Type B pancreatic cell (in vitro differentiated cells): ENCODE measurements around the gene KRT84. TPM values are rescaled to one million over a fixed set of nuclear protein-coding genes. Genes with fewer than 3 reads are reported as not detected.
"Not testable (repeated sequence)": the region's sequence is repeated elsewhere in the genome, so short reads cannot be mapped to it uniquely, and the experiment has no call there.

Source experiments
- DNase-seq: peaks from one replicate; pipeline ENCODE4 v3.0.0; 2021; ENCODE audit warnings: mixed read lengths; ENCODE audit not compliant: unreplicated experiment; ENCODE audit errors: extremely low spot score
- H3K27ac Mint-ChIP-seq: 2 replicates; pipeline ENCODE4 v1.8.0; 2021; ENCODE audit warnings: mild to moderate bottlenecking, mixed read lengths
- H3K27me3 Mint-ChIP-seq: 2 replicates; pipeline ENCODE4 v1.8.0; 2021; ENCODE audit warnings: mixed read lengths
- H3K36me3 Mint-ChIP-seq: 2 replicates; pipeline ENCODE4 v1.8.0; 2021; ENCODE audit warnings: mixed read lengths
- H3K4me1 Mint-ChIP-seq: one replicate; pipeline ENCODE4 v1.8.0; 2021; ENCODE audit warnings: mixed read lengths; ENCODE audit not compliant: unreplicated experiment
- H3K4me3 Mint-ChIP-seq: 2 replicates; pipeline ENCODE4 v1.8.0; 2021; ENCODE audit warnings: mild to moderate bottlenecking, mixed read lengths
- H3K9me3 Mint-ChIP-seq: 2 replicates; pipeline ENCODE4 v1.8.0; 2021; ENCODE audit warnings: mixed read lengths
- total RNA-seq: library from RNA; stranded (reverse); gene quantifications from 2 replicates; pipeline ENCODE4 v1.2.1, GENCODE V29; 2021; ENCODE audit warnings: low replicate concordance
- TF ChIP-seq, protein P1 (sequence below): fragments of 200-600 bp; sonication (generic); conservative IDR thresholded peaks from 2 replicates; pipeline ENCODE4 v1.5.0; 2021; ENCODE audit warnings: antibody characterized with exemption, mild to moderate bottlenecking

Gene KRT84
- total RNA-seq, 1 donor from 2014 or later: not detected

DNA sequence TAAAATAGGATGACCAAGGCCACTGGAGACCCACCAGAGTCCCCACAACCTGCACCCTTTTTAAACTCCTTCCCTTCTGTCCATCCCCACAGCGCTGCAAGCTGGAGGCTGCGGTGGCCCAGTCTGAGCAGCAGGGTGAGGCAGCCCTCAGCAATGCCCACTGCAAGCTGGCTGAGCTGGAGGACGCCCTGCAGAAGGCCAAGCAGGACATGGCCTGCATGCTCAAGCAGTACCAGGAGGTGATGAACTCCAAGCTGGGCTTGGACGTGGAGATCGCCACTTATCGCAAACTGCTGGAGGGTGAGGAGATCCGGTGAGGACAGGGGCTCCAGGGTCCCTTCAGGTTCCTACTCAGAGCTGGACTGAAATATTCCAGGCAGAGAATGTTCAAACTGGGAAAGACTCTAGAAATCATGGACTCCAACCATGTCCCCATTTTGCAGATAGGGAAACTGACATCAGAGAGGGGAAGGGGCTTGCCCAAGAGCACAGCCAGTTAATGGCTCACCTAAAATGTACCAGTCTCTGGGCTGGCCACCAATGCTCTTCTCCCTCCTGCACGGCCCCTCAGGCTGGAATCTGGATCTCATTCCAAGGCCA is 35.3 kb downstream of the KRT84 start:
- no peak overlapping the region for H3K4me3 Mint-ChIP-seq
- no peaks in the 10 kb centered on the region for H3K9me3 Mint-ChIP-seq
- H3K27ac Mint-ChIP-seq: no peak overlapping the region
- H3K36me3 Mint-ChIP-seq: no peaks in the 10 kb centered on the region
- peaks cover 16% of the 10 kb centered on the region for H3K27me3 Mint-ChIP-seq
- DNase-seq: no peak
- H3K4me1 Mint-ChIP-seq: peaks cover 20% of the 10 kb centered on the region
- TF ChIP-seq, protein P1, sequence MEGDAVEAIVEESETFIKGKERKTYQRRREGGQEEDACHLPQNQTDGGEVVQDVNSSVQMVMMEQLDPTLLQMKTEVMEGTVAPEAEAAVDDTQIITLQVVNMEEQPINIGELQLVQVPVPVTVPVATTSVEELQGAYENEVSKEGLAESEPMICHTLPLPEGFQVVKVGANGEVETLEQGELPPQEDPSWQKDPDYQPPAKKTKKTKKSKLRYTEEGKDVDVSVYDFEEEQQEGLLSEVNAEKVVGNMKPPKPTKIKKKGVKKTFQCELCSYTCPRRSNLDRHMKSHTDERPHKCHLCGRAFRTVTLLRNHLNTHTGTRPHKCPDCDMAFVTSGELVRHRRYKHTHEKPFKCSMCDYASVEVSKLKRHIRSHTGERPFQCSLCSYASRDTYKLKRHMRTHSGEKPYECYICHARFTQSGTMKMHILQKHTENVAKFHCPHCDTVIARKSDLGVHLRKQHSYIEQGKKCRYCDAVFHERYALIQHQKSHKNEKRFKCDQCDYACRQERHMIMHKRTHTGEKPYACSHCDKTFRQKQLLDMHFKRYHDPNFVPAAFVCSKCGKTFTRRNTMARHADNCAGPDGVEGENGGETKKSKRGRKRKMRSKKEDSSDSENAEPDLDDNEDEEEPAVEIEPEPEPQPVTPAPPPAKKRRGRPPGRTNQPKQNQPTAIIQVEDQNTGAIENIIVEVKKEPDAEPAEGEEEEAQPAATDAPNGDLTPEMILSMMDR: no peak

DNA sequence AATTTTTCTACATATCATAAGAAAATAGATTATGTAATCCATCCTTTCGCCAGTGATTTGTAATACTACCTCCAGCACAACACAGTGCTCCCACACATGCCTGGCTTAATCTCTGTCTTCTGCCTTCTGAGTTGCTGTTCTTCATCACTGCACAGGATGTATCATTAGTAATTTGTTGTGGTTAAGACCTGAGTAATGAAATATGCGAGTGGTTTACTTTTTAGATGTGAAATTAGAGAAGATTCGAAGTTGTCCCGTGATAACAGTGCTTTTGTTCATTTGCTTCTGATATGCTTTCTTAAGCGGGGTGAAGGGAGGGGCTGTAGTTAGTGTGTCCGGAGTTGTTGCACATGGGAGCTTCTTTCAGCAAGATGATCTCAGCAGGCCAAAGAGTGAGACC is 36.3 kb downstream of the KRT84 start:
- no peak for DNase-seq
- H3K27ac Mint-ChIP-seq: no peak overlapping the region

DNA sequence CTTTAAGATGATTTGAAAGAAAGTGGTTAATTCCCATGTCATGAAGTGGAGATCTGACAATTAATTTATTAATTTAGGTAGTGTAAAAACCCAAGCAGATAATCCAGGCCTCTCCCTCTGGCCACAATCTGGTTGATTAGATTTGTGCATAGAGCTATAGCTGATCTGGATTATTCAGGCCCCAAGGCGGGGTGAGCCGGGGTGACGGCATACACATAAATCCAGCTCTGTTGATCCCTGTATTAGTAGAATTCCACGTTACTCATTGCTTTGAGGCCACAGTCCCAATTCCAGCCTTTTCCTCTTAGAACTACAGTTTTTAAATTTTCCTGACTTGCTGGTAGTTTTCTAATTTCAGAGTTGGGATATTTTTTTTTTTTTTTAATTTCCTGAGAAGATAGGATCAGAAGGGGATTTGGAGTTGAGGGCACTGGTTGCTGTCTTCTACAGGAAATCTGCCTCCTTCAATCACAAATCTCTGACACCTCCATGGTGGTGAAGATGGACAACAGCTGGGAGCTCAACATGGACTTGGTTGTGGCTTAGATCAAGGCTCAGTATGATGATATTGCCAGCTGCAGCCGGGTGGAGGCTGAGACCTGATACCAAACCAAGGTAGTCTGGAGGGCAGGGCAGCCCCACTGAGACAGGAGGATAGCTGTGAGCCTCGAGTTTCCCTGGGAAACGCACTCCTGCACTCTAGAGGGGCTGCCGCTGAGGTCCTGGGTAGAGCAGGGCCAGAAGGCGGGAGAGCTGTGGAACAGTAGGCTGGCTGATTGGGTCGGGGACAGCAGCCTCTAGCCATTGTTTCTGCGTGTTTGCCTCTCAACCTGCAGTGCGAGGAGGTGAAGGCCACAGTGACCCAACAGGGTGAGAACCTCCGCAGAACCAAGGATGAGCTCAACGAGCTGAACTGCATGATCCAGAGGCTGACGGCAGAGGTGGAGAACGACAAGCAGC is 37.6 kb downstream of the KRT84 start:
- TF ChIP-seq, protein P1: no peak
- Mint-ChIP-seq H3K27ac (no peak overlapping the region), H3K4me1 (peaks cover 18% of the 10 kb centered on the region), H3K9me3 (no peaks in the 10 kb centered on the region), H3K4me3 (no peak overlapping the region), H3K27me3 (peaks cover 8% of the 10 kb centered on the region), H3K36me3 (no peaks in the 10 kb centered on the region)
- DNase-seq: no peak

More for the DNA sequence above, 36.3 kb downstream of the KRT84 start:
- Mint-ChIP-seq H3K4me3 (no peak overlapping the region), H3K36me3 (no peaks in the 10 kb centered on the region), H3K4me1 (peaks cover 21% of the 10 kb centered on the region), H3K9me3 (no peaks in the 10 kb centered on the region), H3K27me3 (peaks cover 14% of the 10 kb centered on the region)
- TF ChIP-seq, protein P1: no peak

DNA sequence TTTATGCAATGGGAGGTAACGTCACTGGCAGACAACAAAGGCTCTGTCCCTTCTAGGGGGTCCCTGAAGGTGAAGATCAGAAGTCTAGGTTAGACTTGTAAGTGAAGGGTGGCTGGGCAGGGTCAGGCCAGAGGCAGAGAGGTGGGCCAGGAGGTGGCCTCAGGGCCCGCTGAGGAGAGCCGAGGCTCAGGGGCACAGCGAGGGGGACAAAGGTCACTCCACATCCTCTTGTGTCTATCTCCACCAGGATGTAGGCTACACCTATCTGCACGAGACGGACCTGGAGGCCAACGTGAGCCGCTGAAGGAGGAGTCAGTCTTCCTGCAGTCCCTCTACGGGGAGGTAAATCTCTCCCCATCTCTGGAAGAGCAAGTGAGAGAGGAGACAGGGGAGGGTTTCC is 38.4 kb downstream of the KRT84 start:
- Mint-ChIP-seq H3K27me3 (peaks cover 5% of the 10 kb centered on the region), H3K27ac (no peak overlapping the region), H3K4me3 (no peak overlapping the region), H3K9me3 (no peaks in the 10 kb centered on the region), H3K36me3 (no peaks in the 10 kb centered on the region), H3K4me1 (peaks cover 18% of the 10 kb centered on the region)
- DNase-seq: no peak
- TF ChIP-seq, protein P1: no peak

DNA sequence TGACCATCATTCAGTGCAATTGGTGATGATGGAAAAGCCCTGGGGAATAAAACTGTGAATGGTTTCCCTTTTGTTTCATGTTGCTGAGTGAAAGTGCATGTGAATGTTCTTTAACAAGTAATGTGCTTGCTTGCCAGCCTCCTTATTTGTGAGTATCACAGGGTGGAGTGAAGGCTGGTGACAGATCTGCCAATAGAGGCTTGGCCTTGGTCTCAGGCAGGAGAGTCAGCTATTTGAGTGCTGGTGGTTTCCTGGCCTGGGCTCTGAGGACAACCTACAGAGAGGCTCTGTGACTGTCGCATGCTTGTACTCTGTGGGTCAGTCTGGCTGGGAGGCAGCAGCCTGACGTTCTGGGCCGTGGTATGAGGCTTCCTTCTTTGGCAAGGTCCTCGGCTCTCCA is 38.9 kb downstream of the KRT84 start:
- Mint-ChIP-seq H3K4me3 (no peak overlapping the region), H3K36me3 (no peaks in the 10 kb centered on the region), H3K4me1 (peaks cover 18% of the 10 kb centered on the region), H3K27me3 (peaks cover 8% of the 10 kb centered on the region), H3K27ac (no peak overlapping the region), H3K9me3 (no peaks in the 10 kb centered on the region)
- TF ChIP-seq, protein P1: no peak
- no peak for DNase-seq

DNA sequence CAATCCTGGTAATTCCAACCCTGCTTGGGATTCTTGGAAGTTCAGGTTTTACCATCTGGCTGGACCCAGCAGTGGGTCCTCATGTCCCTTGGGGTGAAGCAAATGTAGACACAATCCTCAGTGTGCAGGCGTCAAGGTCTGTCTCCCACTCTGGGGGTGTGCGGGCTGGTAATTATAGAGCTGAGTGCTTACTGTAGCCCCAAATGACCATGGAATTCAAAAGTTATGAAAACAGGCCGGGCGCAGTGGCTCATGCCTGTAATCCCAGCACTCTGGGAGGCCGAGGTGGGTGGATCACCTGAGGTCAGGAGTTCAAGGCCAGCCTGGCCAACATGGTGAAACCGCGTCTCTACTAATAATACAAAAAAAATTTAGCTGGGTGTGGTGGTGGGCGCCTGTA is 40.4 kb downstream of the KRT84 start:
- not testable (repeated sequence) for DNase-seq, H3K36me3 Mint-ChIP-seq, H3K27ac Mint-ChIP-seq, H3K4me3 Mint-ChIP-seq, H3K9me3 Mint-ChIP-seq, H3K27me3 Mint-ChIP-seq
- H3K4me1 Mint-ChIP-seq: peaks cover 18% of the 10 kb centered on the region
